GM21619 (cell line): Measurements from ENCODE around the gene EPB41L4A.
A peak's percentile ranks its signal among the peaks of the same experiment; 100 is the strongest.

ENCODE experiments used
- ATAC-seq: cut with Tn5 transposase; IDR thresholded peaks from one replicate; pipeline ENCODE4 v1.9.1; 2021; ENCODE audit not compliant: unreplicated experiment

Gene EPB41L4A

DNA sequence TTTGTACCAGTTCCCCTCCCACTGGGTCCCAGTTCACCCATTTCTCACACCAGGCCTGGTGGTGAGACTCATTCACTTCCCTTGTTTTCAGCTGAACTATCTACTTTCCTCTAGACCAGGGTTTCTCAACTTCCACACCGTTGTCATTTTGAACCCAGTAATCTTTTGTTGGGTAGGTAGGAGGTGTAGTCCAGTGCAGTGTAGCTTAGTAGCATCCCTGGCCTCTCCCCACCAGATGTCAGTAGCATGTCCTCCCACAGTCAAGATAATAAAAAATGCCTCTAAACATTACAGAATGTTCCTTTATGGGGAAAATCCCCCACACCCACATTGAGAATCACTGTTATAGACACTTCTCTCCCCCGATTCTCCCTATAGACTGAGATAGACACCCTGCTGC lies 299.1 kb downstream of the EPB41L4A start:
- no peak for ATAC-seq

- no peak for ATAC-seq
These were observed 299.6 kb downstream of the EPB41L4A start for GRCh38 chr5:112119508-112119907.

DNA sequence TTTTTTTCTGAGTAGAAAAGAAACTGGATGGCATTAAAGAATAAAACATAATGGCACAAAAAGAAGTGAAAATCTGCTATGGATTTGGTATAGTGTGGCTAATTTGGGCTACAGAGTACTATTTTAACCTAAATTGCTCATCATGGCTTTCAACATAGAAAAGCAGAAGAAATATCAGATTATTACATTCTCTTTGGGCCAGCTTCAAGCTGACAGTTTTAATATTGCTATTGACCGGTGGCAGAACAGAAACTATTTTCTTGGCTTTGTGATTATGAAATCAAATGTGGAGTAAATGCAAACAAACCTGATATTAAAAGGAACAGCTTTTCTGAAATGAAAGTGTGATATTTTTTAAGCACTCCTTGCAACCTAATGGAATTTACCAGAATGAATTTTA lies 301.5 kb downstream of the EPB41L4A start:
- no peak for ATAC-seq

DNA sequence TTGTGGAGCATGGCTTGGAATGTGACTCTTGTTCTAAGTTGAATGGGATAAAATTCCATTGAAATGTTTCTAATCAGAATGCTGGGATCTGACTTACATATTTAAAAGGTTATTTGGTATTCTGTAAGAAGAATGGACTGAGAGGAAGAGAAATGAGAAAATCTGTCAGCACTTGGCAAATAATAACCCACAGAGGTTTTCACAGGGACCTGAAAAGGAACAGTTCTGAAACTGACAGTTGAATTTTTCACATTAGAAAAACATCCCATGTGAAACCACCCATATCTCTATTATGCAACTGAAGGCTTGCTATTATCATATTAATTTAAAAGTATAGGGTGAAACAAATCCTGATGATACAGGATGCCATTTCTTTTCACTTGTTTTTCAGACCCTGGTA lies 302.7 kb downstream of the EPB41L4A start:
- peak; percentile 79 for ATAC-seq

DNA sequence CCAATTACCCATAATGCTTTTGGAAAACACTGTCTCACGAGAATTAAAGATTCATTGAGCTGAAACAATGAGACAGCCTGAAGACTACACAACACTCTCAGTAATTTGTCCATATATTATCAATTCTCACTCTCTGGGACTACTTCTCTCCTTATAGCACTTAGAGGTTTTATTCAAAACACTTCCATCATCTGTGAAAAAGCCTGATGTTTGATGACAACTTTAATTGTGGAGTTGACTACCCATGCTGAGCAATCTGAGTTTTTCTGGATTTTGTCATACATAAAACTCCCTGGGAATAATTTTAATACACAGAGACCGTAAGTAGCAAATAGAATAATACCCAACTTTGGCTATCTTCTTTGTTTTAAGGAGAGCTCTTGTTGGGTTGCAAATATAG lies 305.5 kb downstream of the EPB41L4A start:
- ATAC-seq, result no peak
